B cell (primary cell): ENCODE results near the gene SLC22A31. TPM values are rescaled to one million over a fixed set of nuclear protein-coding genes. Genes with fewer than 3 reads are reported as not detected.

Experiments
- ATAC-seq: fragments of 200-7000 bp; cut with Tn5 transposase; one replicate; pipeline ENCODE4 v1.10.0; 2021; ENCODE audit warnings: low read depth, mild to moderate bottlenecking, moderate number of reproducible peaks, moderate library complexity
- CTCF ChIA-PET: fragments of 350-600 bp; sonication (Branson Sonifier 250); formaldehyde crosslinking; loops from one replicate; lab custom pipeline; 2021; ENCODE audit warnings: antibody characterized with exemption, inconsistent platforms; lab: Charles Lee
- POLR2A ChIA-PET: fragments of 350-600 bp; sonication (Branson Sonifier 250); formaldehyde crosslinking; loops from one replicate; lab custom pipeline; 2021; ENCODE audit warnings: antibody characterized with exemption; lab: Charles Lee
- DNase-seq: peaks from one replicate; pipeline ENCODE4 v3.0.0; 2013
- H2AFZ ChIP-seq: 2 replicates; pipeline ENCODE4 v1.6.1; 2012; ENCODE audit warnings: mild to moderate bottlenecking, low read depth, low read length; ENCODE audit not compliant: insufficient read depth, poor library complexity, severe bottlenecking
- H3K27ac ChIP-seq, 2 donors: 1 replicate in 1 of 2; 2 replicates in 1 of 2; pipeline ENCODE4 v1.5.1; 2012 to 2013; ENCODE audit warnings: low read length in 2 of 2, mild to moderate bottlenecking in 2 of 2, moderate library complexity in 1 of 2
- H3K27me3 ChIP-seq, 4 experiments: fragments of 200-600 bp in 1 of 4; sonication (generic) in 1 of 4; replicated peaks in 1 of 4; 1 replicate in 2 of 4; 2 replicates in 2 of 4; pipeline versions ENCODE4 v1.6.1 to v1.7.0; 2013 to 2016; ENCODE audit warnings: low read length in 3 of 4, mild to moderate bottlenecking in 2 of 4, mixed read lengths in 1 of 4, moderate library complexity in 1 of 4; ENCODE audit not compliant: insufficient read depth in 4 of 4, control insufficient read depth in 3 of 4; ENCODE audit errors: control extremely low read depth in 1 of 4
- H3K36me3 ChIP-seq, 2 experiments: replicated peaks in 1 of 2; 1 replicate in 1 of 2; 2 replicates in 1 of 2; pipeline versions ENCODE4 v1.6.1 to v1.7.1; 2013; ENCODE audit warnings: low read length in 1 of 2; ENCODE audit not compliant: insufficient read depth in 2 of 2, control insufficient read depth in 1 of 2; ENCODE audit errors: control extremely low read depth in 1 of 2, extremely low read depth in 1 of 2
- H3K4me1 ChIP-seq, 2 donors: fragments of 200-600 bp in 1 of 2; sonication (generic) in 1 of 2; 1 replicate in 1 of 2; 2 replicates in 1 of 2; pipeline versions ENCODE4 v1.5.1 to v1.6.1; 2013 to 2017; ENCODE audit warnings: low read length in 2 of 2; ENCODE audit not compliant: control insufficient read depth in 2 of 2, insufficient read depth in 2 of 2
- H3K4me2 ChIP-seq: replicated peaks from 2 replicates; pipeline ENCODE3; 2012; ENCODE audit warnings: mild to moderate bottlenecking, low read depth, low read length; ENCODE audit not compliant: poor library complexity, severe bottlenecking
- H3K4me3 ChIP-seq, 5 experiments: fragments of 200-600 bp in 1 of 5; sonication (generic) in 1 of 5; 1 replicate in 3 of 5; 2 replicates in 2 of 5; pipeline versions ENCODE4 v1.5.1 to v1.7.0; 2011 to 2016; ENCODE audit warnings: low read length in 4 of 5, mild to moderate bottlenecking in 4 of 5, low read depth in 2 of 5, control low read depth in 1 of 5, moderate library complexity in 1 of 5; ENCODE audit not compliant: insufficient read depth in 1 of 5; ENCODE audit errors: control extremely low read depth in 1 of 5, extremely low read depth in 1 of 5
- H3K79me2 ChIP-seq: fragments of 200-600 bp; sonication (generic); one replicate; pipeline ENCODE4 v1.6.0; 2016; ENCODE audit warnings: low read length; ENCODE audit not compliant: control insufficient read depth, insufficient read depth
- H3K9ac ChIP-seq: fragments of 200-600 bp; sonication (generic); 2 replicates; pipeline ENCODE4 v1.6.1; 2017; ENCODE audit warnings: mild to moderate bottlenecking, low read length, moderate library complexity
- H3K9me3 ChIP-seq, 3 donors: one replicate each; pipeline versions ENCODE4 v1.6.1 to v1.7.1; 2013; ENCODE audit warnings: low read length in 2 of 3; ENCODE audit not compliant: control insufficient read depth in 2 of 3, insufficient read depth in 1 of 3; ENCODE audit errors: control extremely low read depth in 1 of 3
- H4K20me1 ChIP-seq: 2 replicates; pipeline ENCODE4 v1.6.0; 2012; ENCODE audit warnings: mild to moderate bottlenecking, low read length; ENCODE audit not compliant: insufficient read depth, control insufficient read depth, poor library complexity, severe bottlenecking
- H3K27ac Mint-ChIP-seq: one replicate; pipeline ENCODE4 v1.8.0; 2021; ENCODE audit warnings: mixed read lengths
- H3K27me3 Mint-ChIP-seq: one replicate; pipeline ENCODE4 v1.8.0; 2021; ENCODE audit warnings: mixed read lengths
- H3K4me1 Mint-ChIP-seq: one replicate; pipeline ENCODE4 v1.8.0; 2021; ENCODE audit warnings: mixed read lengths
- H3K4me3 Mint-ChIP-seq: one replicate; pipeline ENCODE4 v1.8.0; 2021; ENCODE audit warnings: mixed read lengths
- H3K9me3 Mint-ChIP-seq: one replicate; pipeline ENCODE4 v1.8.0; 2022; ENCODE audit warnings: mixed read lengths; ENCODE audit not compliant: insufficient read depth
- EZH2 ChIP-seq: IDR thresholded peaks from 2 replicates; pipeline ENCODE4 v1.6.1; 2012; ENCODE audit warnings: borderline replicate concordance, low read depth, mild to moderate bottlenecking, moderate library complexity, low read length; ENCODE audit not compliant: insufficient read depth, poor library complexity, severe bottlenecking
- WGBS: methylation state at CpG from one replicate; pipeline ENCODE4 v1.1.5; 2013; ENCODE audit warnings: missing lambda C conversion rate; ENCODE audit not compliant: insufficient coverage; 5-methylcytosine and 5-hydroxymethylcytosine counted together
- intact Hi-C: fragments of 100-400 bp; cut with micrococcal nuclease; formaldehyde crosslinking; loops from one replicate; pipeline ENCODE4 v1.10.0; 2022
- polyA plus RNA-seq: library from polyadenylated mRNA; depleted of rRNA; stranded (reverse); fragments of >200 nt; gene quantifications from 2 replicates; pipeline ENCODE4 v1.2.3, GENCODE V29; 2012
- total RNA-seq, 2 donors: library from RNA; stranded (reverse); fragments of 120-200 nt in 1 of 2; gene quantifications; 1 replicate in 1 of 2; 2 replicates in 1 of 2; pipeline versions ENCODE4 v1.2.3 to v1.2.4, GENCODE V29; 2013 to 2022
- TF ChIP-seq, protein P1 (sequence below): fragments of 200-600 bp; IDR thresholded peaks from one replicate; pipeline ENCODE4 v1.8.0; 2022; ENCODE audit warnings: antibody characterized with exemption, mild to moderate bottlenecking

The SLC22A31 gene
- total and polyA plus RNA-seq, 2 donors (not counting 1 experiment from before 2014, with no cell fraction given), result 0.33 TPM; not detected in 1

DNA sequence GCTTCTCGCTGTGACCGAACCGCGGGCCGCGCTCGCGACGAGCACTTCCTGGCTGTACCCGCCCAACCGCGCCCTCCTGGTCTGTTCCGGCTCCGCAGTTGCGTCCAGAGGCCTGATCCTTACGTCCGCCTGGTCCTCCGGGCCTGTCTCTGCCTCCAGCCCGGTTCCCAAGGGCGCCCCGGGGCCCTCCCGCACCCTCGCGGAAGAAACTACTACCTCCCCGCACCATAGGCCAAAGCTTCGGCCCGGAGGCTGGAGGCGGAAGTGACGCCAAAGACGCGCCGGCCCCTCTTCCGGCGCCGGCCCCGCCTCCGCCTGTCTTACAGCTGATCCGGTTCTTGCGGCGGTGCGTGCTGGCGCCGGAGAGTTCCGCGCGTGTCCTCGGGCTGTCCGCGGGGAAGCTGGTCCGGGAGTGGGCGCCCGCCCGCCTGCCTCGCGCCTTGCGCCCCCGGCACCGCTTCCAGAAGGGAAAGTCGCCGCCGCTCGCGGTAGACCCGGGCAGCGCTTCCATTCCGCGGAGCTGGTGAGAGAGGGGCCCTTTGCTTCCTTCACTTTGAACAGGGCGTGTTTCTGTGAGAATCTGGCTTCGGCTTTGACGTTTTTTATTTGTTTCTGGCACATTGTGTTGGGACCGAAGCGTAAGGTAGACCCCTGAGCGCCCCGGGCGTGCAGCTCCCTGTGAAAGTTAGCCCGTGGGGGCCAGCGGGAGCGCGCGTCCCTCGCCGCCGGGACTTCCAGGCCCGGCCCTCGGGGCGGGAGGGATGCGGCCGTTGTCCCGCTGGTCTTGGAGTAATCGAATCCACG is 17.3 kb upstream of the SLC22A31 start, which contains the start of gene ZNF778:
ZNF778 (plus strand) TSS at position 316 of the 804 bp plus-strand sequence. CDS start 3,425 bp downstream, outside the sequence.
- Mint-ChIP-seq H3K4me3 (peak within 1 kb of the TSS; percentile 80), H3K4me1 (peaks cover 19% of the 10 kb centered on the region), H3K27me3 (no peaks in the 10 kb centered on the region), H3K9me3 (no peaks in the 10 kb centered on the region), H3K27ac (peak within 1 kb of the TSS; percentile 80)
- DNase-seq (peak; percentile 92), ATAC-seq (peak; percentile 85)
- Histone ChIP-seq H4K20me1 (no peaks in the 10 kb centered on the region), H3K27ac (peak within 1 kb of the TSS; percentile 81 to 92), H3K4me1 (peaks cover 12 to 17% of the 10 kb centered on the region in 2 donors), H3K4me3 (peak within 1 kb of the TSS; percentile 80 to 92 (median 86)), H3K36me3 (peaks cover 1 to 18% of the 10 kb centered on the region in 2 experiments), H3K9ac (peak within 1 kb of the TSS; percentile 92), H2AFZ (peak within 1 kb of the TSS; percentile 92), H3K4me2 (peak within 1 kb of the TSS; percentile 97), H3K79me2 (peaks cover 24% of the 10 kb centered on the region), H3K27me3 (no peaks in the 10 kb centered on the region), H3K9me3 (no peaks in the 10 kb centered on the region)
- TF ChIP-seq, protein P1, sequence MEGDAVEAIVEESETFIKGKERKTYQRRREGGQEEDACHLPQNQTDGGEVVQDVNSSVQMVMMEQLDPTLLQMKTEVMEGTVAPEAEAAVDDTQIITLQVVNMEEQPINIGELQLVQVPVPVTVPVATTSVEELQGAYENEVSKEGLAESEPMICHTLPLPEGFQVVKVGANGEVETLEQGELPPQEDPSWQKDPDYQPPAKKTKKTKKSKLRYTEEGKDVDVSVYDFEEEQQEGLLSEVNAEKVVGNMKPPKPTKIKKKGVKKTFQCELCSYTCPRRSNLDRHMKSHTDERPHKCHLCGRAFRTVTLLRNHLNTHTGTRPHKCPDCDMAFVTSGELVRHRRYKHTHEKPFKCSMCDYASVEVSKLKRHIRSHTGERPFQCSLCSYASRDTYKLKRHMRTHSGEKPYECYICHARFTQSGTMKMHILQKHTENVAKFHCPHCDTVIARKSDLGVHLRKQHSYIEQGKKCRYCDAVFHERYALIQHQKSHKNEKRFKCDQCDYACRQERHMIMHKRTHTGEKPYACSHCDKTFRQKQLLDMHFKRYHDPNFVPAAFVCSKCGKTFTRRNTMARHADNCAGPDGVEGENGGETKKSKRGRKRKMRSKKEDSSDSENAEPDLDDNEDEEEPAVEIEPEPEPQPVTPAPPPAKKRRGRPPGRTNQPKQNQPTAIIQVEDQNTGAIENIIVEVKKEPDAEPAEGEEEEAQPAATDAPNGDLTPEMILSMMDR, result no peak
- no peak for TF ChIP-seq EZH2
- POLR2A ChIA-PET, result interaction anchor here (0.6 to 1.3 kb wide), 7 partner anchors 30 to 472 kb away, joined by 3 to 6 read pairs (median 3); partner anchors contain the start of gene APRT
- intact Hi-C loops, result loop anchor here (1.0 to 10.0 kb wide), 7 partner anchors 23 to 765 kb away; partner anchors contain the start of genes ACSF3, APRT, TRAPPC2L and ZFPM1
- CTCF ChIA-PET, result interaction anchor here (0.8 to 2.1 kb wide), 12 partner anchors 23 to 480 kb away, joined by 3 to 25 read pairs (median 3); partner anchors contain the start of genes ACSF3, APRT and TRAPPC2L
- WGBS, result under 1% methylated on average over 80 of the region's 91 CpGs
